SU-DHL-6 (cell line): ENCODE results near the gene GPHN.

Experiments
- H2AFZ ChIP-seq: fragments of 200-600 bp; sonication (generic); 2 replicates; pipeline ENCODE4 v1.6.1; 2014; ENCODE audit warnings: low read depth, mild to moderate bottlenecking, moderate library complexity, mixed read lengths, antibody characterized with exemption, low read length; ENCODE audit not compliant: severe bottlenecking
- H3F3A ChIP-seq: fragments of 200-600 bp; shearing (Covaris generic); 2 replicates; pipeline ENCODE4 v1.6.0; 2016; ENCODE audit warnings: antibody characterized with exemption, mild to moderate bottlenecking; ENCODE audit not compliant: insufficient read depth
- H3K27ac ChIP-seq: fragments of 200-600 bp; sonication (generic); 2 replicates; pipeline ENCODE4 v1.5.1; 2016; ENCODE audit warnings: low read depth, mild to moderate bottlenecking, low read length, moderate library complexity, mixed read lengths
- H3K27me3 ChIP-seq: fragments of 200-600 bp; sonication (generic), shearing (Covaris generic); 2 replicates; pipeline ENCODE4 v1.6.0; 2014; ENCODE audit warnings: mild to moderate bottlenecking, low read length
- H3K36me3 ChIP-seq: fragments of 200-600 bp; sonication (generic); 2 replicates; pipeline ENCODE4 v1.6.1; 2014; ENCODE audit warnings: mild to moderate bottlenecking, low read length, mixed read lengths
- H3K4me2 ChIP-seq: fragments of 300-600, 200-600 bp; shearing (Covaris generic), sonication (generic); 2 replicates; pipeline ENCODE4 v1.6.0; 2014; ENCODE audit warnings: low read length, low read depth, mild to moderate bottlenecking; ENCODE audit not compliant: poor library complexity, severe bottlenecking
- H3K4me3 ChIP-seq: fragments of 200-600 bp; sonication (generic); 2 replicates; pipeline ENCODE4 v1.5.1; 2014; ENCODE audit warnings: antibody characterized with exemption, low read length, mild to moderate bottlenecking, mixed read lengths; ENCODE audit not compliant: insufficient read depth, poor library complexity, severe bottlenecking
- H3K79me2 ChIP-seq: fragments of 200-600 bp; sonication (generic); 2 replicates; pipeline ENCODE4 v1.6.1; 2014; ENCODE audit warnings: mild to moderate bottlenecking, low read length, moderate library complexity; ENCODE audit not compliant: insufficient read depth
- H3K9ac ChIP-seq: fragments of 200-600 bp; sonication (generic); 2 replicates; pipeline ENCODE4 v1.7.0; 2014; ENCODE audit warnings: mild to moderate bottlenecking, low read length
- H3K9me2 ChIP-seq: fragments of 200-600 bp; sonication (generic); replicated peaks from 2 replicates; pipeline ENCODE4 v1.6.1; 2014; ENCODE audit warnings: low read length; ENCODE audit not compliant: insufficient read depth
- H3K9me3 ChIP-seq: fragments of 200-600 bp; sonication (generic); 2 replicates; pipeline ENCODE4 v1.6.1; 2014; ENCODE audit warnings: low read length, mixed read lengths; ENCODE audit not compliant: insufficient read depth
- H4K20me1 ChIP-seq: fragments of 200-600 bp; sonication (generic); 2 replicates; pipeline ENCODE4 v1.6.1; 2014; ENCODE audit warnings: low read depth, mild to moderate bottlenecking, antibody characterized with exemption, low read length, moderate library complexity, mixed read lengths
- EZH2phosphoT487 ChIP-seq: fragments of 200-600 bp; sonication (generic), shearing (Covaris generic); conservative IDR thresholded peaks from 2 replicates; pipeline ENCODE4 v1.6.1; 2018; ENCODE audit warnings: mild to moderate bottlenecking, antibody characterized with exemption, low read length, moderate library complexity, mixed read lengths
- TF ChIP-seq, protein P1 (sequence below): fragments of 200-600 bp; sonication (generic); IDR thresholded peaks from one replicate; pipeline ENCODE4 v1.5.1; 2017; ENCODE audit warnings: antibody characterized with exemption, mild to moderate bottlenecking, low read length, moderate library complexity; ENCODE audit not compliant: insufficient read depth, poor library complexity, severe bottlenecking

The GPHN gene

DNA sequence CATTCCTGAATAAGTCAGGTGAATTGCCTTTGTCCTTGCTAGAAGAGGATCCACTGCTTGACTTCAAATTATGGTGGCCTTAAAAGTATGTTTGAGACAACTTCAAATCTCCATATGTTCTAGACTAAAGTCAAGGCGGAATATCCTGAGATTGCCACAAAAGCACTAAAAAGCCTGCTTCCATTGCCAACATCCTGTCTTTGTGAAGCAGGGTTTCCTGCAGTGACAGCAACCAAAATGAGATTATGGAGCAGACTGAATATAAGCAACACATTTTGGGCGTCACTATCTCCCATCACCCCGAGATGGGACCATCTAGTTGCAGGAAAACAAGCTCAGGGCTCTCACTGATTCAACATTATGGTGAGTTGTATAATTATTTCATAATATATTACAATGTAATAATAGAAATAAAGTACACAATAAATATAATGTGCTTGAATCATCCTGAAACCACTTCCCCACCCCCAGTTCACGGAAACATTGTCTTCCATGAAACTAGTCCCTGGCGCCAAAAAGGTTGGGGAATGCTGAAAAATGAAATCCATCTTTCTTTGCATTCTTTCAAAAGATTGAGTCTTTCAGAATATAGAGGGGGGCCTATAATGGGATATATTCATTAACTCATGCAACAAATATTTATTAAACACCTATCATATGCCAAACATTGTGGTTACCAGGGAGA is 143.7 kb downstream of the GPHN start:
- no peak overlapping the region for H3K27ac ChIP-seq
- no peaks in the 10 kb centered on the region for H3K9me2 ChIP-seq
- no peak overlapping the region for H2AFZ ChIP-seq
- no peaks in the 10 kb centered on the region for H3K79me2 ChIP-seq
- no peaks in the 10 kb centered on the region for H3K36me3 ChIP-seq
- no peaks in the 10 kb centered on the region for H3K9me3 ChIP-seq
- H3K4me2 ChIP-seq = no peak overlapping the region
- TF ChIP-seq, protein P1, sequence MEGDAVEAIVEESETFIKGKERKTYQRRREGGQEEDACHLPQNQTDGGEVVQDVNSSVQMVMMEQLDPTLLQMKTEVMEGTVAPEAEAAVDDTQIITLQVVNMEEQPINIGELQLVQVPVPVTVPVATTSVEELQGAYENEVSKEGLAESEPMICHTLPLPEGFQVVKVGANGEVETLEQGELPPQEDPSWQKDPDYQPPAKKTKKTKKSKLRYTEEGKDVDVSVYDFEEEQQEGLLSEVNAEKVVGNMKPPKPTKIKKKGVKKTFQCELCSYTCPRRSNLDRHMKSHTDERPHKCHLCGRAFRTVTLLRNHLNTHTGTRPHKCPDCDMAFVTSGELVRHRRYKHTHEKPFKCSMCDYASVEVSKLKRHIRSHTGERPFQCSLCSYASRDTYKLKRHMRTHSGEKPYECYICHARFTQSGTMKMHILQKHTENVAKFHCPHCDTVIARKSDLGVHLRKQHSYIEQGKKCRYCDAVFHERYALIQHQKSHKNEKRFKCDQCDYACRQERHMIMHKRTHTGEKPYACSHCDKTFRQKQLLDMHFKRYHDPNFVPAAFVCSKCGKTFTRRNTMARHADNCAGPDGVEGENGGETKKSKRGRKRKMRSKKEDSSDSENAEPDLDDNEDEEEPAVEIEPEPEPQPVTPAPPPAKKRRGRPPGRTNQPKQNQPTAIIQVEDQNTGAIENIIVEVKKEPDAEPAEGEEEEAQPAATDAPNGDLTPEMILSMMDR = no peak
- TF ChIP-seq EZH2phosphoT487 = no peak
- no peak overlapping the region for H3K9ac ChIP-seq
- H4K20me1 ChIP-seq = no peaks in the 10 kb centered on the region
- H3K4me3 ChIP-seq = no peak overlapping the region
- no peaks in the 10 kb centered on the region for H3F3A ChIP-seq
- H3K27me3 ChIP-seq = no peaks in the 10 kb centered on the region

DNA sequence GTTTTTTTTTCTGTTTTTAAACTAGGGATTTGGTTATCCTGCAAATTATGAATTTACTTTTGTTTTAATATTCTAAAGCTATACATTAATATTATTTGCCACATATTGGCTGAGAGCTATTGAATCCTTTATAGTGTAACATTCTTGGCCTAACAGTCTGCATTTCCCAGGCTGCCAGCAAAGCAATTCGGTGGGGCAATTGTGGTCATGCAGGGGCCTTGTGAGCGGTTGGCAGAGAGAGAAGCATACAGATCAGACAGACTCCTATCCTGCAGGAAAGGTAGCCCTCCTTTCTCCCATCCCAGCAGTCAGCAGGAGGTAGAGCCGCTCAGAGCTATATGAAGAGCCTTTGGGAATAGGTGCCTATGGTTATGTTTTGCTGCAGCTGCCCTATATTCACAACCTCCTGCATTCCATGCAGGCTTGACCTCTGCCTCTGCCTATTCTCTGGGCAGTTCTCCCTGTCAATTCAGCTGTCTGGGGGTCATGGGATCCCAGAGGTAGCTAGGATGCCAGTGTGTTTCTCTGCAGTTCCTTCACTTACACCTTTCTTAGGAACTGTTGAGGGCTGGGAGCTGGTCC is 144.7 kb downstream of the GPHN start:
- Histone ChIP-seq H3K4me2 (no peak overlapping the region), H3K4me3 (no peak overlapping the region), H3K36me3 (no peaks in the 10 kb centered on the region), H3F3A (no peaks in the 10 kb centered on the region), H2AFZ (no peak overlapping the region), H3K27ac (no peak overlapping the region), H3K9ac (no peak overlapping the region), H3K79me2 (no peaks in the 10 kb centered on the region), H3K9me3 (0 out of 2 replicates have a peak, but pooled peaks cover 2% of the 10 kb centered on the region), H3K9me2 (no peaks in the 10 kb centered on the region), H4K20me1 (no peaks in the 10 kb centered on the region), H3K27me3 (no peaks in the 10 kb centered on the region)
- no peak for TF ChIP-seq EZH2phosphoT487
- TF ChIP-seq, protein P1 = no peak

DNA sequence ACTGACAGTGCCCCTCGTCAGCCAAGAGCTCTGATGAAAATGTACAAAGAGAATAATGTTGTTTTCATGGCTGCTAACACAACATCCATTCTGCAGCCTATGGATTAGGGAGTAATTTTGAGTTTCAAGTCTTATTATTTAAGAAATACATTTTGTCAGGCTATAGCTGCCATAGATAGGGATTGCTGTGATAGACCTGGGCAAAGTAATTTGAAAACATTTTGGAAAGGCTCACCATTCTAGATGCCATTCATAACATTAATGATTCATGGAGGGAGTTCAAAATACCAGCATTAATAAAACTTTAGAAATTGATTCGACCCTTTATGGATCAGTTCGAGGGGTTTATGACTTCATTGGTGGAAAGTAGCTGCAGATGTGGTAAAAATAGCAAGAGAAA is 149.8 kb downstream of the GPHN start:
- no peak overlapping the region for H3K4me2 ChIP-seq
- no peak overlapping the region for H3K27ac ChIP-seq
- no peak overlapping the region for H3K4me3 ChIP-seq
- no peaks in the 10 kb centered on the region for H3K36me3 ChIP-seq
- no peaks in the 10 kb centered on the region for H3K9me2 ChIP-seq
- H3K79me2 ChIP-seq = no peaks in the 10 kb centered on the region
- H3K9ac ChIP-seq = no peak overlapping the region
- no peak overlapping the region for H2AFZ ChIP-seq
- H3K9me3 ChIP-seq = 0 out of 2 replicates have a peak, but pooled peaks cover 4% of the 10 kb centered on the region
- TF ChIP-seq, protein P1 = no peak
- TF ChIP-seq EZH2phosphoT487 = no peak
- H3K27me3 ChIP-seq = no peaks in the 10 kb centered on the region; the same call in 1 of the 2 replicates
- H4K20me1 ChIP-seq = no peaks in the 10 kb centered on the region
- H3F3A ChIP-seq = no peaks in the 10 kb centered on the region
